ENCODE data around the gene LCN15. TPM values are rescaled to one million over a fixed set of nuclear protein-coding genes. Genes with fewer than 3 reads are reported as not detected.

Gene LCN15
- total RNA-seq, 4 donors from 2014 or later: not detected

DNA sequence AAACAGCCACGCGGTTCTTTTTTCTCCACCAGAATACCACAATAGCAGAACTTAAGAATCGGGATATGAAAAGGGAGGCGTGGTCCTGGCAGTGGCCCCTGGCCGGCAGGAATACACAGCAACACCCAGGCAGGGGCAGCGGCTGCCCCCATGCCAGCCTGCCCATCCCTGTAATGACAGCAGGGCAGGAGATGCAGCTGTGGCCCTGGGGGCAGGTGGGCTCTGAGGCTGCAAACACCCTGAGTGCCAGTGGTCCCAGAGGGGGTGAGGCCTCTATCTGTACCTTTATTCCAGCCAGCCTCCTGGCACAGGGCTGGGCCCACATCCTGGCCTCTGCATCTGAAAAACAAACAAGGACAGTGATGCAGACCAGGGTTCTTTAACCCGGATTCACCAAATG is 39.5 kb downstream of the LCN15 start:
- TF ChIP-seq, protein P1, sequence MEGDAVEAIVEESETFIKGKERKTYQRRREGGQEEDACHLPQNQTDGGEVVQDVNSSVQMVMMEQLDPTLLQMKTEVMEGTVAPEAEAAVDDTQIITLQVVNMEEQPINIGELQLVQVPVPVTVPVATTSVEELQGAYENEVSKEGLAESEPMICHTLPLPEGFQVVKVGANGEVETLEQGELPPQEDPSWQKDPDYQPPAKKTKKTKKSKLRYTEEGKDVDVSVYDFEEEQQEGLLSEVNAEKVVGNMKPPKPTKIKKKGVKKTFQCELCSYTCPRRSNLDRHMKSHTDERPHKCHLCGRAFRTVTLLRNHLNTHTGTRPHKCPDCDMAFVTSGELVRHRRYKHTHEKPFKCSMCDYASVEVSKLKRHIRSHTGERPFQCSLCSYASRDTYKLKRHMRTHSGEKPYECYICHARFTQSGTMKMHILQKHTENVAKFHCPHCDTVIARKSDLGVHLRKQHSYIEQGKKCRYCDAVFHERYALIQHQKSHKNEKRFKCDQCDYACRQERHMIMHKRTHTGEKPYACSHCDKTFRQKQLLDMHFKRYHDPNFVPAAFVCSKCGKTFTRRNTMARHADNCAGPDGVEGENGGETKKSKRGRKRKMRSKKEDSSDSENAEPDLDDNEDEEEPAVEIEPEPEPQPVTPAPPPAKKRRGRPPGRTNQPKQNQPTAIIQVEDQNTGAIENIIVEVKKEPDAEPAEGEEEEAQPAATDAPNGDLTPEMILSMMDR (IDR thresholded peaks at IDR 0.05; ENCODE audit: low read depth): no peak

DNA sequence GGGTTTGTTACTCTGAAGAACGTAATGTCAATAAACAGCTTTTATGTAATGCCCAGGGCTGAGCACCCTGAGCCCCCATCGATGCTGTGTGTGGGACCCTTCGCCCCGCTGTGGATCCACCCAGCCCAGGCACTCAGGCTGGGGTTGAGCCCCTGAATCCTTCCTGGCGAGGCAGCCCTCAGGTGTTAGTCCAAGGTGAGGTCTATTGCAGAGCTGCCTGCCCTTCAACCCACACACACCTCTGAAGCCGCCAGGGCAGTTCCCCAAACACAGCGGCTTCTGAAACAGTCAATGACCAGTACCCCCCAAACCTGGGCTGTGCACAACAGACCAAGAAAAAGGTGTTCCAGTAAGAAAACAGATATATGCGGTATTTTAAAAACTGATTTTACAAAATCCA is 40.3 kb downstream of the LCN15 start:
- TF ChIP-seq, protein P1 (IDR thresholded peaks at IDR 0.05; ENCODE audit: low read depth): no peak

DNA sequence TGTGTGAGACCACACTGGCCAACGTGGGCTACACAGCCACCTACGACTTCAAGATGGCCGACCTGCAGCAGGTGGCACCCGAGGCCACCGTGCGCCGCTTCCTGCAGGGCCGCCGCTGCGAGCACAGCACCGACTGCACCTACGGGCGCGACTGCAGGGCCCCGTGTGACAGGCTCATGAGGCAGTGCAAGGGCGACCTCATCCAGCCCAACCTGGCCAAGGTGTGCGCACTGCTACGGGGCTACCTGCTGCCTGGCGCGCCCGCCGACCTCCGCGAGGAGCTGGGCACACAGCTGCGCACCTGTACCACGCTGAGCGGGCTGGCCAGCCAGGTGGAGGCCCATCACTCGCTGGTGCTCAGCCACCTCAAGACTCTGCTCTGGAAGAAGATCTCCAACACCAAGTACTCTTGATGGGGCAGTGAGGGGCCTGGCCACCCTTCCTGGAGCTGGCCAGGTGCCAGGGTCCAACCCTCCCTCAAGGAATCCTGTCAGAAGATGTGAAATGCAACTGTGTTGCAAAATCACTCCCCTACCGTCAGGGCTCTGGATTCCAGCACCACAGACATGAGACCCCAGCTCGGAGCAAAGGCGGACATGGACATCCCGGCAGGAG is 40.8 kb downstream of the LCN15 start:
- TF ChIP-seq, protein P1 (IDR thresholded peaks at IDR 0.05; ENCODE audit: low read depth): no peak

DNA sequence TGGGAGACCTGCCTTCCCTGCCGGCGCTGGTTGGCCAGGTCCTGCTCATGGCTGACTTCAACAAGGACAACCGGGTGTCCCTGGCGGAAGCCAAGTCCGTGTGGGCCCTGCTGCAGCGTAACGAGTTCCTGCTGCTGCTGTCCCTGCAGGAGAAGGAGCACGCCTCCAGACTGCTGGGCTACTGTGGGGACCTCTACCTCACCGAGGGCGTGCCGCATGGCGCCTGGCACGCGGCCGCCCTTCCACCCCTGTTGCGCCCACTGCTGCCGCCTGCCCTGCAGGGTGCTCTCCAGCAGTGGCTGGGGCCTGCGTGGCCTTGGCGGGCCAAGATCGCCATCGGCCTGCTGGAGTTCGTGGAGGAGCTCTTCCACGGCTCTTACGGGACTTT is 41.4 kb downstream of the LCN15 start:
- TF ChIP-seq, protein P1 (IDR thresholded peaks at IDR 0.05; ENCODE audit: low read depth): no peak

DNA sequence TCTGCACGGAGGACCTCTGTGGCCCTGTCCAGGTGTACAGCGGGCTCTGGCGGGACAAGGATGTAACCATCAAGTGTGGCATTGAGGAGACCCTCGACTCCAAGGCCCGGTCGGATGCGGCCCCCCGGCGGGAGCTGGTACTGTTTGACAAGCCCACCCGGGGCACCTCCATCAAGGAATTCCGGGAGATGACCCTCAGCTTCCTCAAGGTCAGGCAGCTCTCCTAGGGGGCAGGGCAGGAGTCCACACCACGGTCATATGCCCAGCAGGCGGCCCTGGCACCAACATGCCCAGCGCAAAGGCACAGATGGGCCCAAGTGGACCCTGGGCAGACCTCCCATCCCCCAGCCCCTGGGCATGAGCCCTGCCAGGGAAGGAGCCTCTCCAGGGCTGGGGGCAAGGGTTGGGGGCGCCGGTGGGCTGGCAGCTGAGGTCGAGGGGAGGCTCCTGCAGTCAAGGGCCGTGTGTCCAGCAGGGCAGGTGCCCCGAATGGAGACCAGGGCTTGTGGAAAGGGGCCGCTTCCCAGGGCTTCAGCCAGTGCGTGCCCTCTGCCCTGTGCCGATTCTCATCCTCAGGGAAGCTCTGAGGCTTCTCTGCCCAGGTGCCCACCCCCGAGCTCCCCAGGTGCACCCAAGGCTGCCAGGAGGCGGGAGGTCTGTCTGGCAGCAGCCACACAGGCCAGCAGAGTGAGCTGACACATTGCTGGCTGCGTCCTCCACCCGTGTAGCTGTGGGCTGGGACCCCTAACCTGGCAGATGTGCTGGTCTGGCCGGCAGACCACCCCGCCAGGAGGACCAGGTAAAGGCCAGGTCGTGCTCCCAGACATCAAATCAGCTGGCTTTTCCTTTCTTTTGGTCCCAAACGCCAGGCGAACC is 42.0 kb downstream of the LCN15 start:
- TF ChIP-seq, protein P1 (IDR thresholded peaks at IDR 0.05; ENCODE audit: low read depth): no peak

DNA sequence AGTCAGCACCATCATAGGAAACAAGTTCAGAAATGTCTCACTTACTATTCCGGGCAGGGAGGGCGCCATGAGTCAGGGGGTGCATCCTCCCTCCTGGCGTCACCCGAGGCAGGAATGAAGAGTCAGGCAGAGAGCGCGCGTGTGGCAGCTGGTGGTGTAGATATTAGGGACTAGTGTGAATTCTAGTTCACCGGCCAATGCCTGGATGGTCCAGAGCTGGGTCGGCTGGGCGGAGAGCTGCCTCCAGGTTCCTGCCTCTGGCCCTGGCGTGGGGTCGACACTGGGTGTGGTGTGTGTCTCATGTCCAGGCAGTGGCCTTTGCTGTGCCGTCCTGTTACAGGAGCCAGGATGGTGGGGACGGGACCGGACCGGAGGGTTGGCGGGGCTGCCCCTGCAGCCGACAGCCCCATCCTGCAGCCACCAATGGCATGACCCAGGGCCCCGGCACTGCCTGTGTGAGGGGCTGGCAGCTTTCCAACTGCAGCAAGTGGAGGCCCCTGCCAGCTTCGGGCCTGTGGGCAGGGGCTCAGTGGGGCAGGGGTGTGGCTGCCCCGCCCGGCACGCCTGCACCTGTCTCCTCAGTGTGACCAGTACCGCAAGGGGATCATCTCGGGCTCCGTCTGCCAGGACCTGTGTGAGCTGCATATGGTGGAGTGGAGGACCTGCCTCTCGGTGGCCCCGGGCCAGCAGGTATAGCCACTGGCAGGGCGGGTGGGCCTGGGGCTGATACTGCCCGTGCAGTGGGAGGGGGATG is 42.8 kb downstream of the LCN15 start:
- TF ChIP-seq, protein P1 (IDR thresholded peaks at IDR 0.05; ENCODE audit: low read depth): no peak

DNA sequence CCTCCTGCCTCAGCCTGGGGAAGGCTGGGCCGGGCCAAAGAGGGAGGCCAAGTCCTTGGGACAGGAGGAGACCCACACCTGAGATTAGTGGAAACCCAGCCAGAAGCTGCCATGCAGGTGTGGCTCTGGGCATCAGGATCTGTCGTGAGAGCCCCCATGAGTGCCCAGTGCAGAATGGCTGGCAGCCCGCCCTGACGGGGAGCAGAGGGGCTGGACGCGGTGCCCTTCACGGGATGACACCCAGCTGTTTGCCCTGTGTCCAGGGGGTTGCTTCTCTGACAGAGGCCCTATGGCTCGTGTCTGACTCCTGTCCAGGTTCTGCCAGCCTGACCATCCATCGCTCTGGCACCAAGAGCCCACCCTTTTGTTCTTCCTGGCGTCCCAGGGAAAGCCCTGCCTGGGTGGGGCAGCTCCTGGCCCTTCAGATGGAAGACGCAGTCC is 43.4 kb downstream of the LCN15 start:
- TF ChIP-seq, protein P1 (IDR thresholded peaks at IDR 0.05; ENCODE audit: low read depth): no peak
